HG03097 (cell line): ENCODE measurements around the gene PLB1.

ENCODE experiments used
- ATAC-seq: cut with Tn5 transposase; IDR thresholded peaks from one replicate; pipeline ENCODE4 v1.9.1; 2021; ENCODE audit not compliant: unreplicated experiment, low FRiP score

Gene PLB1

GRCh38 chr2:28621172-28622100, 125.6 kb downstream of the PLB1 start:
- no peak for ATAC-seq

DNA sequence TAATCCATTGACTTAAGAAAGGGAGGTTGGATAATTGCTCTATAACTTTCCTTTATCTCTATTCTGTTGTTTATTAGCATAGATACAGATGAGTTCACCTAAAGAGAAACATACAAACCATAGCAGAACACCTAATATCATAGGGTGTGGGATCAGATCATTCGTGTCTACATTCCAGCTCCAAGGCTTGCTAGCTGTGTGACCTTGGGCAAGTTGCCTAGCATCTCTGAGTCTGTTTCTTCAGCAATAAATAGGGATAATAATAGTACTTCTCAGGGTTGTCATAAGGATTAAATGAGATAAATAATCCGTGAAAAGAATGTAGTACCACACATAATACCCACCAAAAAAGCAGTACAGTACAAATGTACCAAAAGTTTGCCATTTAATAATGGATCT, 126.2 kb downstream of the PLB1 start:
- ATAC-seq, result no peak

GRCh38 chr2:28623582-28624405, 127.9 kb downstream of the PLB1 start:
- no peak for ATAC-seq

- ATAC-seq, result no peak
These were observed 128.6 kb downstream of the PLB1 start for GRCh38 chr2:28624436-28624792.

DNA sequence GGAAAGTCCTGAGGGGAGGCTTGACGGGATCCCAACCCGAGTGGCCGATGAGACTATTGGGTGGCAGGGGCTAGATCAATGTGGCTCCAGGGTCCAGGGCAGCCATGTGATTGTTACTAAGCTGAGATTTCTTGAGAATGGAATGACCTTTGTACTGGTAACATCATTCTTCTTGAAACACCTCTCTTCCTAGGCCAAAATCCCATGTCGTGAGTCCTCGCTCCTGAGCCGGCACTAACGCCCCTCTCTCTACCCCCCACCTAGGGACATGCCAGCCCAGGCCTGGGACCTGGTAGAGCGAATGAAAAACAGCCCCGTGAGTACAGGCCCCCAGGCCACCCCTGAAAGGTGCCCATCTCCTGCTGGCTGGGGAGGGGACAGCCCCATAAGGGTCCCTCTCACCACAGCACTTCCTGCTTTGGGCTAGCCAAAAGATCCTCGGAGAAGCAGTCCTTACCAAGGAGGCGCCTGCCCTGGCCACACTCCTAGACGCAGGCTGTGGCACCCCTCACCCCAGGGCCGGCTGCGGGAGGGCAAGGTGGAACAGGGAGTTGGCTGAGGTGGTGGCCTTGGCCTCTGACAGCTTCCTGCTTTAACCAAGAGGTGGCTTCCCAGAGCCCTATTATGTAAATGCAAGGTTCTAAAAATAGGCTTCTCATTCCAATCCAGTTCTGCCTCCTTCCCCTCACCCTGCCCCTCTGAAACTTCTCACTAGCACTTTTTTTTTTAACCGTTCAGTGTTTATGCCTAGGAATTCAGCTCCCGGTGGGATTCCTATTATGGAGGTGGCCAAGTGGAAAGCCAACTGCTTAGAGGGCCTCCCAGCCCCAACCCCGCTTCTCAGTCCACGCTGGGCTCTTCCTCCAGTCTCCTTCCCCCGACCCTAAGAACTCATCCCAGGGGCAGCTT, 129.2 kb downstream of the PLB1 start:
- ATAC-seq, result peak; percentile 63

- ATAC-seq, result no peak
These were observed 130.5 kb downstream of the PLB1 start for GRCh38 chr2:28626376-28626775.

DNA sequence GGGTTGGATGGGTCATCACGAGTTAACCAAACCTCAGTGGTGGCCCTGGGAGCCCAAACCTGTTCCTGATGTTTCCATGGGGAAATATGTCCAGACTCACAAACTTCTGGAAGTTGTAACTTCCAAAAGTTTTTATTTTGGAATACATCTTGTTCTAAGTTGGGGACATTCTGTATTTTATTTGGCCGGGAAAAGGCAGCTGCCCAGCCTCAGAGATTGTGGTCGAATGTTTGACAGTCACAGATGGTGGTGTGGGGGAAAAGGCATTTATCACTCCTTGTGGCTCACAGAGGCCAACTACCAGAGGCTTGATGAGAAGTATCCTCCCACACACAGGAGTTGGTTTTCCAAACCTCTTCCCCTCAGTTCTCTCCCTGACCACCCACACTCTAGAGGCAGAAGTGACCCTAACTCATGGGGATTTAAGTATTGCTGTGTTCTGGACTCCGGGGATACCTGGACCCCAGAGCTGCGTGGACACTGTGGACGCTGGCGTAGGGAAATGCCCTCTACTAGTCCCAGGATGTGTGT, 131.1 kb downstream of the PLB1 start:
- ATAC-seq, result no peak

DNA sequence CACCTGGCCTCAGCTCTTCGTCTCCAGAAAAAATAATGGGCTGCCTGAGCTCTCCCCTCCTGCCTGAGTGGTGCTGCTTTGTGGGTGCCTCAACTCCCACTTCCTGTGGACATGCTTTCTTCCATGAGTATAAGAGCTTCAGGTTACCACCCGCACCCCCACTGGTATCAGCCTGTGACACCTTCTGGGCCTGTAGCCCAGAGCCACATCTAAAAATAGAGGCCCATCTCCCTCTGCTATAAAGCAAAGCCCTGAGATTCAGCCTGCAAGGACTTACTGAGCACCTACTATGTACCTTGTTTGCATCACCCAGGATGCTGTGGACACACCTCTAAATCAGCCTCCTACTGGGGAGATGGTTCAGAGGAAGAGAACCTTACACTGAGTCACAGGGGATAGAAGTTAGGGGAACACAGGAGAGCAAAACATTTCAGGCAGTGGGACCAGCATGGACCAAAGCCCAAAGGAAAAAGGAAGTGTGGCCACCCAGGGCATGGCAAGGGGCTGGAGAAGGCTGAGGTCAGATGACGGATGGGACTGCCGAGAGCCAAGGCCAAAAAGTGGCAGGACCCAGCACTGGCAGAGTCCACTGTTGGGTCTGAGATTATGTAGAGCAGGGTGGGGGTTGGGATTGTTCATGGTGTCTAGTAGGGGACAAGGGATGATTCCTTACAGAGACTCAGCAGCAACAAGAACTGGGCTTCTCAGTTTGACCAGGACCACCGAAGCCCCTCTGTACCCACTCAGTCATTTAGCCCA, 132.0 kb downstream of the PLB1 start:
- ATAC-seq, result no peak

GRCh38 chr2:28628506-28628905, 132.6 kb downstream of the PLB1 start:
- no peak for ATAC-seq

GRCh38 chr2:28628987-28629386, 133.1 kb downstream of the PLB1 start:
- ATAC-seq, result no peak

- no peak for ATAC-seq
These were observed 134.1 kb downstream of the PLB1 start for GRCh38 chr2:28629910-28630309.

GRCh38 chr2:28630341-28630740, 134.5 kb downstream of the PLB1 start:
- ATAC-seq, result no peak

- ATAC-seq, result no peak
These were observed 135.8 kb downstream of the PLB1 start for GRCh38 chr2:28631514-28632206.

GRCh38 chr2:28632791-28633190, 136.9 kb downstream of the PLB1 start:
- ATAC-seq, result no peak

DNA sequence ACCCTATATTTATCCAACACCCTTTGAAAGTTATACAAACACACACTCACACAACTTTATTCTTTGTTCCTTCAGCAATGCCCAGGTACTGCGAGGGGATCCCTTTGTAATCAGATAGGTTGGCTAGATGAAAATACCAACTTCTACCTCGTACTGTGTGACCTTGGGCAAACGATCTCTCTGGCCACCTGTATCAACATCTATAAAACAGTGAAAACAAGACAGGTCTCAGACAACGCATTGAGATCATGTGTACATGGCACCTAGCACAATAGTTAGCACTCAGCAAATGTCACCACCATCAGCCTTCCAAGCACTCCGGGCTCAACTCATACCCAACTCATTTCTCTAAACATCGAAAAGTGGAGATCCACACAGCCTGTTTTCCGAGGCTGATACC, 137.3 kb downstream of the PLB1 start:
- no peak for ATAC-seq

DNA sequence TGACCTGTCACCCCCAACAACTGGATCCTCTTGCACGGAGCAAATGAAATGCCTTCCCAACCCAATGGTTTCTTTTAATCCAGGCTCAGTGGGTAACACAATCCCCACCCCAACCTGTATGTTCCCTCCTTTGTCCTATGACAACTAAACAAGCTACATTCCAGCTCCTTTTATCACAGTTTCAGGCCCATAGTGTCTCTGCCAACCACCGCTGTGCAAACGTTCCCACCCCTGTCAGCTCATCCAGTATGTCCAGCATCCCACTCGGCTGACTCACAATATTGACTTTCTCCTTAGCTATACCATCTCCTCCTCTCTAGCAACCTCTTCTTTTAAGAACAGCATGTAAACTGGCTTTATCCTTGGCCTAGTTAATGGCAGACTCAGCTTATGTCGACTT, 137.9 kb downstream of the PLB1 start:
- no peak for ATAC-seq

DNA sequence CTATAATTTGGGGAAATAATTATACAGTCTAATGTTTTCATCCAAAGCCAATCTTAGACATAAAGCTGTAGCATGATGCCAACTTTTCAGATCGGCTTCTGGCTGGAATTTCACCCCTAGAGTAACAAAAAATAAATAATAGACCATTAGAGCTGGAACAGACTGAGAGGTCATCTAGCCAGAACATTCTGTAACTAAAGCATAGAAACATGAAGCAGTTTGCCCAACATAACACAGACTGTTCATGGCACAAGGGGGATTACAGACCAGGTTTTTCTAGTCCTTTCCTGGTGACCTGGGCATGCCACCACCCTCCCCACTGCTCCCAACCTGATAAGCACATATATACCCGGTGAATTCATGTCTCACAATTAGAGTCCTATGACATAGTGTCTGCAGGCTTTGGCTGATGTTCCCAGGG, 139.3 kb downstream of the PLB1 start:
- ATAC-seq, result no peak

- no peak for ATAC-seq
These were observed 140.6 kb downstream of the PLB1 start for GRCh38 chr2:28636491-28636890.
